Peyer's patch (tissue), 4 donors: Measurements from ENCODE around the gene MYEOV.

Source experiments
- POLR2A ChIP-seq, 2 donors: fragments of 450-650 bp; IDR thresholded peaks; one replicate each; pipeline ENCODE4 v1.5.1; 2017; ENCODE audit warnings: antibody characterized with exemption in 2 of 2, mild to moderate bottlenecking in 2 of 2, moderate library complexity in 2 of 2
- TF ChIP-seq, protein P1 (sequence below), 6 experiments: fragments of 450-650 bp in 4 of 6; fragments of 200-600 bp in 2 of 6; sonication (generic) in 1 of 6; IDR thresholded peaks; one replicate each; pipeline ENCODE4 v1.5.1; 2017 to 2019; ENCODE audit warnings: antibody characterized with exemption in 6 of 6, mild to moderate bottlenecking in 3 of 6, moderate library complexity in 1 of 6

DNA sequence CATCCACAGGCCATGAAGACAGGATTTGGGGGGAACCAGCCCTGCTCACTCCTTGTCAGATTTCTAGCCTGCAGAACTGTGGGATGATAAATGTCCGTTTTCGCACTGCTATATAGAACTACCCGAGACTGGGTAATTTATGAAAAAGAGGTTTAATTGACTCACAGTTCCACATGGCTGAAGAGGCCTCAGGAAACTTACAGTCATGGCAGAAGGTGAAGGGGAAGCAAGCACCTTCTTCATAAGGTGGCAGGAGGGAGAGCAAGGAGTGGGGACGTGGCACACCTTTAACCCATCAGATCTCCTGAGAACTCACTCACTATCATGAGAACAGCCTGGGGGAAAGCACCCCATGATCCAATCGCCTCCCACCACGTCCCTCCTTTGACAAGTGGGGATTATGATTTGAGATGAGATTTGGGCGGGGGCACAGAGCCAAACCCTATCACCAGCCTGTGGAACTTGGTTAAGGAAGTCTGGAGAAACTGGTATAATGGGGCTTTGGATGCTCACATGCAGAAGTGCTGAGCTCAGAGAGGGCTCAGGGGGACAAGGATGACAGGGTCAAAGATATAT lies 50.7 kb downstream of the MYEOV start:
- no peak for TF ChIP-seq POLR2A (IDR thresholded peaks at IDR 0.05)
- TF ChIP-seq, protein P1, sequence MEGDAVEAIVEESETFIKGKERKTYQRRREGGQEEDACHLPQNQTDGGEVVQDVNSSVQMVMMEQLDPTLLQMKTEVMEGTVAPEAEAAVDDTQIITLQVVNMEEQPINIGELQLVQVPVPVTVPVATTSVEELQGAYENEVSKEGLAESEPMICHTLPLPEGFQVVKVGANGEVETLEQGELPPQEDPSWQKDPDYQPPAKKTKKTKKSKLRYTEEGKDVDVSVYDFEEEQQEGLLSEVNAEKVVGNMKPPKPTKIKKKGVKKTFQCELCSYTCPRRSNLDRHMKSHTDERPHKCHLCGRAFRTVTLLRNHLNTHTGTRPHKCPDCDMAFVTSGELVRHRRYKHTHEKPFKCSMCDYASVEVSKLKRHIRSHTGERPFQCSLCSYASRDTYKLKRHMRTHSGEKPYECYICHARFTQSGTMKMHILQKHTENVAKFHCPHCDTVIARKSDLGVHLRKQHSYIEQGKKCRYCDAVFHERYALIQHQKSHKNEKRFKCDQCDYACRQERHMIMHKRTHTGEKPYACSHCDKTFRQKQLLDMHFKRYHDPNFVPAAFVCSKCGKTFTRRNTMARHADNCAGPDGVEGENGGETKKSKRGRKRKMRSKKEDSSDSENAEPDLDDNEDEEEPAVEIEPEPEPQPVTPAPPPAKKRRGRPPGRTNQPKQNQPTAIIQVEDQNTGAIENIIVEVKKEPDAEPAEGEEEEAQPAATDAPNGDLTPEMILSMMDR (IDR thresholded peaks at IDR 0.05), result no peak
